Esophagus (tissue), 2 donors: ENCODE measurements around the gene MMP3. TPM values are rescaled to one million over a fixed set of nuclear protein-coding genes. Genes with fewer than 3 reads are reported as not detected.

Experiments
- H3K27ac ChIP-seq, 2 donors: one replicate each; pipeline ENCODE4 v1.5.1; 2013; ENCODE audit warnings: low read depth in 2 of 2, mild to moderate bottlenecking in 2 of 2, inconsistent platforms in 1 of 2, low read length in 1 of 2, moderate library complexity in 1 of 2
- H3K27me3 ChIP-seq, 2 donors: one replicate each; pipeline ENCODE4 v1.6.1; 2013; ENCODE audit warnings: low read length in 2 of 2, control low read depth in 1 of 2, mild to moderate bottlenecking in 1 of 2; ENCODE audit not compliant: insufficient read depth in 2 of 2, control insufficient read depth in 1 of 2
- H3K36me3 ChIP-seq, 2 donors: one replicate each; pipeline ENCODE4 v1.6.1; 2013; ENCODE audit warnings: low read length in 1 of 2; ENCODE audit not compliant: control insufficient read depth in 2 of 2, insufficient read depth in 2 of 2
- H3K4me1 ChIP-seq, 2 donors: one replicate each; pipeline ENCODE4 v1.6.1; 2013; ENCODE audit warnings: low read length in 1 of 2; ENCODE audit not compliant: control insufficient read depth in 2 of 2, insufficient read depth in 2 of 2
- H3K4me3 ChIP-seq, 2 donors: one replicate each; pipeline ENCODE4 v1.5.1; 2013; ENCODE audit warnings: low read length in 2 of 2, mild to moderate bottlenecking in 2 of 2, low read depth in 1 of 2, moderate library complexity in 1 of 2
- H3K9me3 ChIP-seq, 2 donors: one replicate each; pipeline ENCODE4 v1.6.1; 2013; ENCODE audit warnings: mild to moderate bottlenecking in 2 of 2, low read depth in 1 of 2, low read length in 1 of 2, moderate library complexity in 1 of 2; ENCODE audit not compliant: control insufficient read depth in 2 of 2, insufficient read depth in 1 of 2
- WGBS, 2 donors: extraction: QIAGEN DNeasy Blood & Tissue Kit; methylation state at CpG; one replicate each; pipeline ENCODE4 v1.1.7; 2013; 5-methylcytosine and 5-hydroxymethylcytosine counted together
- polyA plus RNA-seq, 2 donors: library from polyadenylated mRNA; stranded (reverse); fragments of 200-250 nt; gene quantifications; one replicate each; pipeline ENCODE4 v1.2.3, GENCODE V29; 2013
- donor health status: healthy with polysubstance abuse.
- donor health status: Bipolar disorder and iron deficiency.

MMP3 gene
- polyA plus RNA-seq, 2 donors, result 0.01 to 0.24 TPM

DNA sequence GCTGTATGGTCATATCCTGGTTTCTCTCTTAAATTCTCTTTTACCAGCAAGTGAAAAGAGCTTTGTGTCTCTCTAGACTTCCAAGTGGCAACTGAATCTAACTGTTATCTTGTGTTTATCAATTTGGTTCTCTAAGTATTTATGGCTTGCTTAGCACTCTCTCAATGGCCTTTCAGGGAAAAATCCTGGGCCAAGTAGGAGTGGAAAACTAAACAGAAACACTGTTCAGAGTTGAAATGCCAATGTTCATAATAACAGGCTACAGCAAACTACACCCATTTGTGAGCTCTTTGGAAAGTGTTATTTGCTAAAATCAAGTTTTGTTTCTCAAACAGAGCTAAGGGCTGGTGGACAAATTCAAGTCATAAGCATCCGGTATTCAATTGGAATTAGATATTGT lies 21.3 kb upstream of the MMP3 start:
- Histone ChIP-seq H3K4me3 (no peak overlapping the region), H3K4me1 (no peaks in the 10 kb centered on the region), H3K36me3 (no peaks in the 10 kb centered on the region), H3K27ac (no peak overlapping the region), H3K27me3 (no peaks in the 10 kb centered on the region), H3K9me3 (no peaks in the 10 kb centered on the region)
- 86 to 95% methylated on average over 1 of the region's 1 CpG for WGBS, 2 donors

DNA sequence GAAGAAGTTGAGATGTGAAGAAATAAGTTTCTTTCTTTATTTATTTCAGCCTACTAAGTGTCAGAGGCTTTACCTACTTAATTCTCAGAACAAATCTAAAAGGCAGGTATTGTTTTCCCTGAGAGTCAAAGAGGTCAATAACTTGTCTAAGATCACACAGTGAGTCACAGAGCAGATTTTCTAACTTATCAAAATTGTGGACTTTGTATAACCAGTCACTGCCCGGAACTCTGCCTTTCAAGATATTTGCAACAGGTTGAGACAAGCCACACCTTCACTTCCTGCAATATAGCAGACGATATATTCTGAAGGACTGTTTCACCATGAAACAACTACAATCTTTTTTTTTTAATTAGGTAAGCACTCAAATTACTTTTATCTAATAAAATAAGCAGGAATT lies 10.5 kb upstream of the MMP3 start:
- H3K4me3 ChIP-seq, result no peak overlapping the region
- WGBS, 2 donors, result 41 to 43% methylated on average over 2 of the region's 2 CpGs
- H3K4me1 ChIP-seq, result no peaks in the 10 kb centered on the region
- no peaks in the 10 kb centered on the region for H3K36me3 ChIP-seq
- H3K27ac ChIP-seq, result no peak overlapping the region
- no peaks in the 10 kb centered on the region for H3K9me3 ChIP-seq
- H3K27me3 ChIP-seq, result no peaks in the 10 kb centered on the region

DNA sequence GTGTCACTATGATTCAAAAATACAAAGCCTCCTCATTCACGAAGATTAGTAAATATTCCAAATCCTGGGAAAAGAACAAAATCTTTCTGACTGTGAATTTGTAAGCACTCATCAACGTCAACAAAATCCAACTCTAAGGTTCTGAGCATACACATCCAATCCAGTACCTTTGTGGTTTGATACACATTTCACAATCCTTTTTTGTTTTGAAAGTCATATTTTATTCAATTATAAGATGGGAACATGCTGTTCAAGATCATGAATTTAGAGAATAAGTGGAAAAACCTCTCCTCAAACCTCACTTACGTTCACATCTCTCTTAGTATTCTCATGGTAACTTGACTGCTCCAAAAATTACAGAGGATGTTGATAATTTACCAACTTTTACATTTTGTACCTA lies 9.6 kb upstream of the MMP3 start:
- Histone ChIP-seq H3K4me3 (no peak overlapping the region), H3K27ac (no peak overlapping the region), H3K36me3 (no peaks in the 10 kb centered on the region), H3K27me3 (no peaks in the 10 kb centered on the region), H3K4me1 (no peaks in the 10 kb centered on the region), H3K9me3 (no peaks in the 10 kb centered on the region)
- WGBS, 2 donors, result 80 to 83% methylated on average over 3 of the region's 3 CpGs

DNA sequence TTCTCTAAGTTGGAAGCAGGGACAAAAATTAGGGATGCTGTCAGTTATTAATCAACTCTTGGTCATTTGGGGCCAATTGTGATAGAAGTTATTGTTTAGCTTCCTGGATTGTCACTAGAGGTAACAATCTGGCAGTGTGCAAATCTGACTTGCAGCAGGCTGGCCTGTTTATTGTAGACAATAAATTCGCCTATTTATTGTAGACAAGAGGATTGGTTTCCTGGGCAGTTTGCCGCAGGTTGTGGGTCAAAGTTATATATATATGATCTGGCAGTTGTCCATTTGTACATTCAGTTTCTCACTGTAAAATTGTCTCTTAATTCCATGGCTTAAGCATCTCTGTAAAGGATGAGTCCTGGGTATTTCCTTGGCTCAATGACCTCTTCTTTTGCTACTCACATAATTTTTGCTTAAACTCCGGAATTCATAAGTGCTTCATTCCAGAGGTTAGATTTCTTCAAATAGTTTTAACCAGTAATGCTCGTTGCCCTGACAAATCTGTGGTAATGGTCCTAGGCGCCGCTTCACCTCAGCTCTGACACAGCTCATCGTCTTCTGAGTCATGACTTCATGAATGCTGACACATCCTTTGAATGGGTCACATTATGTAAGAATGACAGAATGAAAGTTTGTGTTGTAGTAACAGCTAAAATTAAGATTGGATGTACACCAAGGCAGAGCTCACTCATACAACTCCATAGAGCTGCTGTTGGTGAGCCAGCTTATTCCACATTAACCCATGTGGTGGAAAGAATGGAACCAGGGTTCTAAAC lies 7.8 kb upstream of the MMP3 start:
- Histone ChIP-seq H3K4me3 (no peak overlapping the region), H3K9me3 (no peaks in the 10 kb centered on the region), H3K36me3 (no peaks in the 10 kb centered on the region), H3K27ac (no peak overlapping the region), H3K4me1 (no peaks in the 10 kb centered on the region), H3K27me3 (no peaks in the 10 kb centered on the region)
- 69 to 72% methylated on average over 7 of the region's 7 CpGs for WGBS, 2 donors

DNA sequence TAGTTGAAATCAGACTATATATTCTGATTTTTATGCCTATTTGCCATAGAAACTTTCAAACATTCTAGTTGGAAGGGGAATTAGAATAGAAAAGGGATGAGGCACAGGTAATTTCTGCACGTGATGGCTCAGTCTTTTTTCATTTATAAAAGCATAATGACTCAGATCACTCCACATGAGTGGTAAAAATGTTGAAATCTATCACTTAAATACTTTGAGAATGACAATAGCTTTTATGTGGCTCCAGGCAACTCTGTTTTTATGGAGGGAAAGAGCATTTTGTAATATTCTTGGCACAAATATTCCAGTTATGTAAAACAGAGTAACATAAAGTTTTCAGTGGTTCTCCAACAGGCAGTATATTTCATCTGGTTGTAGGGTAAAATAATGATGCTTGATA lies 5.9 kb upstream of the MMP3 start:
- Histone ChIP-seq H3K9me3 (no peaks in the 10 kb centered on the region), H3K36me3 (no peaks in the 10 kb centered on the region), H3K4me3 (no peak overlapping the region), H3K4me1 (no peaks in the 10 kb centered on the region), H3K27ac (no peak overlapping the region), H3K27me3 (no peaks in the 10 kb centered on the region)
- 36 to 49% methylated on average over 1 of the region's 1 CpG for WGBS, 2 donors

DNA sequence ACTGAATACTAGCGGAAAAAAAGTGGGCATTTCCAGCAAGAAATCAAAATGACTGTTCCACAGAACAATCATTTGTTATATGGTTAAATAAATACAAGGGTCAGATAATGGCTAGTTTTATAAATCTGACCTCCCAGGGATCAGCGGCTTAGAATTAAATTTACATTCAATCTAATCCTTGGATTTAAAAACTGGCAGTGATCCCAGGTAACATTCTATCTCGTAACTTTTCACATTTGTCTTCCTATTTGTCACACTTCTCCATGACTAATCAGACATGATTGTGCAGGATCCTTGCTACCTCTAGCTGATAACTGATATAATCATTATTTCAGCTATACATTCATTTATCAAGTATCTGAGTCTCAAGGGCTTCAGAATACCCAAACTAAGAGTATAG lies 2.9 kb upstream of the MMP3 start:
- H3K36me3 ChIP-seq, result no peaks in the 10 kb centered on the region
- H3K27me3 ChIP-seq, result no peaks in the 10 kb centered on the region
- H3K9me3 ChIP-seq, result no peaks in the 10 kb centered on the region
- H3K4me1 ChIP-seq, result no peaks in the 10 kb centered on the region
- no peak overlapping the region for H3K4me3 ChIP-seq
- no peak overlapping the region for H3K27ac ChIP-seq
- 29 to 32% methylated on average over 3 of the region's 3 CpGs for WGBS, 2 donors

DNA sequence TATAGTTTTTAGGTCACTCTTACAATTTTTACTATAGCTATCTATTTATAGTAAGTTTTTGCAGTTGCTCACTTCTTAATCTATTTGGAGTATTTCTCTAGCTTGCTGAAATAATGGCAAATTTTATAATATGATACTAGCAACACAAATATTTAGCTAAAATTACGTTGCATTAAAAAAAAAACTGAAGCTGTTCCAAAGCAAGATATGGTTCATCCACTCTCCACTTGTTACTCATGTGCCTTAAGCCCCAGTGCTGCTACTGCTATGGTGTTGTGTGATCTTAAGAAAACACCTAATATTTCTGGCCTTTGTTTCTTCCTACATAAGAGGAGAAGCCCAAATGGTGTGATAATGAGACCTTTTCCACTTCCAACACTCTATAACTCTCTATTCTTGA lies 479 bp downstream of the MMP3 start:
- Histone ChIP-seq H3K4me1 (no peaks in the 10 kb centered on the region), H3K4me3 (no peak overlapping the region), H3K27me3 (peaks cover 0 to 2% of the 10 kb centered on the region in 2 donors), H3K27ac (no peak overlapping the region), H3K9me3 (no peaks in the 10 kb centered on the region), H3K36me3 (no peaks in the 10 kb centered on the region)
- WGBS, 2 donors, result 26 to 31% methylated on average over 1 of the region's 1 CpG

DNA sequence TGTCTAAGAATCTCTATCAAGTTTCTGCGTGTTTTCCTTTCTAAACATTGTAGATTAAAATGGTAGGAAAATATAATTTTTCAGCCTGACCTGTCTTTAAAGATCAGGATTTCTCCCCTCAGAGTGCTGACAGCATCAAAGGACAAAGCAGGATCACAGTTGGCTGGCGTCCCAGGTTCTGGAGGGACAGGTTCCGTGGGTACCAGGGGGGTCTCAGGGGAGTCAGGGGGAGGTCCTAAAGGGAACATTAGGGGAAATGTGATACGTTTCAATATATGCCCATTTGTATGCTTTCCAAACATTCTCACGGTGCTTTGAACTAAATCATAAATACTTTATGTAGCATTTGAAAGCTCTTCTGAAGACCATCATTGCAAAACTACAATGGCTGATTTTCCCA lies 3.4 kb downstream of the MMP3 start:
- H3K4me1 ChIP-seq, result no peaks in the 10 kb centered on the region
- WGBS, 2 donors, result 35 to 45% methylated on average over 5 of the region's 5 CpGs

DNA sequence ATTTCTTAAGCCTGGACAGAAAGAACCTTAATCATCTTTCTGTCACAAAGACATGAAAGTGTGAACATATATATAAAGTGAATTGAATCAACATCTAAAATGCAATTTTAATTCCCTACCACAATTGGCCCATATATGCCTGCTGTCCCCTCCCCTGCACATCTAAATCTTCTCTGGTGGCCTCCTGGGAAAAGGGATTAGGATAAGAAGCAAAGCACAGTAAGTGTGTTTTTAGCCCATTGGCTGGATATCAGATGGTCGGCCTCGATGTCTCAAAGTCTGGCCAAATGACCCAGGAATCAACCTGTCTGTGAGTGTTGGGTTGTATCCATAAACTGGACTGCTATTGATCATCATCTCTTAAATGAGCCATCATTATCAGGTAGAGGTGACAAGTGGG lies 5.8 kb downstream of the MMP3 start:
- peaks cover 0 to 2% of the 10 kb centered on the region in 2 donors for H3K27me3 ChIP-seq
- WGBS, 2 donors, result 76 to 78% methylated on average over 2 of the region's 2 CpGs
- no peaks in the 10 kb centered on the region for H3K9me3 ChIP-seq
- H3K36me3 ChIP-seq, result no peaks in the 10 kb centered on the region
- H3K27ac ChIP-seq, result no peak overlapping the region
- H3K4me1 ChIP-seq, result no peaks in the 10 kb centered on the region
- H3K4me3 ChIP-seq, result no peak overlapping the region

More for the DNA sequence above, 3.4 kb downstream of the MMP3 start:
- Histone ChIP-seq H3K4me3 (no peak overlapping the region), H3K9me3 (no peaks in the 10 kb centered on the region), H3K36me3 (no peaks in the 10 kb centered on the region), H3K27ac (no peak overlapping the region), H3K27me3 (peaks cover 0 to 2% of the 10 kb centered on the region in 2 donors)

DNA sequence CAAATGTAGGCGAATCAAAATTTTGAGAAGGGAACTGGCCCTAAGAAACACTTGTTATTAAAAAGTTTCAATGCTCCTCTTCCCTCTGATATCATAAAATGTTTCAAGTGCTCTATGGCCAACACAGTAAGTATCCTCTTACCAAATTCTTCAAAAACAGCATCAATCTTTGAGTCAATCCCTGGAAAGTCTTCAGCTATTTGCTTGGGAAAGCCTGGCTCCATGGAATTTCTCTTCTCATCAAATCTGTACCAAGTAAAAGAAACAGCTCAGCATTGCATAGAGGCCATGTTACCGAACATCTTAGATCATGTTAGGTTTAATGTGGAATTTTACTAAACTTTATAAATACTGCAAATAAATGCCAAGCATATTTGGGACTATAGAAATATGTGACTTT lies 6.3 kb downstream of the MMP3 start:
- Histone ChIP-seq H3K27ac (no peak overlapping the region), H3K36me3 (no peaks in the 10 kb centered on the region), H3K4me1 (no peaks in the 10 kb centered on the region), H3K27me3 (peaks cover 0 to 2% of the 10 kb centered on the region in 2 donors), H3K4me3 (no peak overlapping the region), H3K9me3 (no peaks in the 10 kb centered on the region)
- 80 to 87% methylated on average over 2 of the region's 2 CpGs for WGBS, 2 donors
